Lower leg skin (tissue), 4 donors: Measurements from ENCODE around the gene PSORS1C1. TPM values are rescaled to one million over a fixed set of nuclear protein-coding genes. Genes with fewer than 3 reads are reported as not detected.

Source experiments
- DNase-seq, 2 donors: peaks; one replicate each; pipeline ENCODE4 v3.0.0-alpha.2; 2019; ENCODE audit warnings: low spot score in 2 of 2
- H3K4me3 ChIP-seq: fragments of 200-600 bp; sonication (generic); 2 replicates; pipeline ENCODE4 v1.5.1; 2017; ENCODE audit warnings: mild to moderate bottlenecking, low read depth; ENCODE audit not compliant: poor library complexity, severe bottlenecking
- CTCF ChIP-seq, 3 donors: fragments of 450-650 bp; IDR thresholded peaks; one replicate each; pipeline ENCODE4 v1.5.1; 2016; ENCODE audit warnings: antibody characterized with exemption in 3 of 3, mild to moderate bottlenecking in 3 of 3, moderate library complexity in 2 of 3
- POLR2A ChIP-seq, 2 donors: fragments of 450-650 bp; IDR thresholded peaks; one replicate each; pipeline ENCODE4 v1.6.1; 2016 to 2017; ENCODE audit warnings: antibody characterized with exemption in 2 of 2, mild to moderate bottlenecking in 1 of 2, moderate library complexity in 1 of 2
- WGBS, 2 donors: methylation state at CpG; one replicate each; pipeline ENCODE4 v1.1.5; 2018; 5-methylcytosine and 5-hydroxymethylcytosine counted together
- intact Hi-C: fragments of 100-400 bp; cut with DNase I; formaldehyde crosslinking; loops from one replicate; pipeline ENCODE4 v1.15.0; 2023; ENCODE audit warnings: low total_unique reads
- total RNA-seq, 4 donors: library from RNA; depleted of rRNA; stranded (reverse); fragments of >200 nt; gene quantifications; one replicate each; pipeline ENCODE4 v1.1.0, GENCODE V29; 2016

The PSORS1C1 gene
- total RNA-seq, 4 donors from 2014 or later, result 1.8 to 21.4 (median 6.2) TPM

- intact Hi-C loops, result no loop called here
- no peak for DNase-seq
- TF ChIP-seq CTCF (IDR thresholded peaks at IDR 0.05) (no peak), POLR2A (IDR thresholded peaks at IDR 0.05) (no peak)
- 86 to 89% methylated on average over 5 to 6 of the region's 6 CpGs for WGBS, 2 donors
- H3K4me3 ChIP-seq, result no peak overlapping the region
Observed at GRCh38 chr6:31149827-31150447, 35.3 kb downstream of the PSORS1C1 start.

DNA sequence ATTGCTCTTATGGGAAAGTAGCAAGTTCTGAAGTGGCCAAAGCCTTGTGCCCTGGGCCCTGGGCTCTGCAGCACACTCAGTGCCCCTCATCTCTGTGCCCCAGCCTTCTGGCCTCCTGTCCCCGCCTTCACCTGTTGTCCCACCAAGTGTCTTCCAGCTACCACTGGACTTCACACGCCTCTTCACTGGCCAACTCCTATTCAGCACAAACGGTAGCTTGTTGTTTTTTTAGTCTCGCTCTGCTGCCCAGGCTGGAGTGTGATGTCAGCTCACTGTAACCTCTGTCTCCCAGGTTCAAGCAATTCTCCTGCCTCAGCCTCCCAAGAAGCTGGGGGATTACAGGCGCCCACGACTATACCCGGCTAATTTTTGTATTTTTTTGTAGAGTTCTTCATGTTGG lies 38.2 kb downstream of the PSORS1C1 start:
- no peak overlapping the region for H3K4me3 ChIP-seq
- 95% methylated on average over 7 of the region's 7 CpGs for WGBS, 2 donors
- no peak for TF ChIP-seq POLR2A (IDR thresholded peaks at IDR 0.05)
- no peak for TF ChIP-seq CTCF (IDR thresholded peaks at IDR 0.05)
- intact Hi-C loops, result no loop called here
- DNase-seq, result no peak

GRCh38 chr6:31154436-31154835 lies 39.8 kb downstream of the PSORS1C1 start:
- no peak overlapping the region for H3K4me3 ChIP-seq
- intact Hi-C loops, result no loop called here
- TF ChIP-seq POLR2A (IDR thresholded peaks at IDR 0.05), result no peak
- no peak for TF ChIP-seq CTCF (IDR thresholded peaks at IDR 0.05)
- 91 to 95% methylated on average over 15 of the region's 15 CpGs for WGBS, 2 donors
- DNase-seq, result no peak

DNA sequence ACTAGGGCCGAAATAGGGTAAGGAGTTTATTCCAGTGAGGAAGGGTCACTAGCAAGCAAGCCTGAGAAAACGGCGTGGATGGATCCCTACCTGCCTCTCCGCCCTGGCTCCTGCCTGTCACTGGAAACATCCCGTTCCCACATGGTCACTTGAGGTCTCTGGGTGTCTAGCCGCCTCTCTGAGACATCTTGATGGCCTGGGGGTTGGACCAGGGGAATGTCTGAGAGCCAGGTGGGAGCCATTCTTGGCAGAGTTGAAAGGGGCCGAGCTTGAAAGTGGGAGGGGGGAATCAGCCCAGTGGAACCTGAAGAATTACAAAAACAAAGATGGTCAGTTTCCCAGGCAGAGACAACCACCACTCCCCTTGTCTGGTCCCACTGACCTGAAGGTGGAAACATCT lies 42.0 kb downstream of the PSORS1C1 start:
- TF ChIP-seq POLR2A (IDR thresholded peaks at IDR 0.05) (no peak), CTCF (IDR thresholded peaks at IDR 0.05) (no peak)
- intact Hi-C loops, result no loop called here
- WGBS, 2 donors, result 92 to 95% methylated on average over 7 of the region's 7 CpGs
- no peak for DNase-seq
- H3K4me3 ChIP-seq, result no peak overlapping the region

- H3K4me3 ChIP-seq, result peak within 1 kb of the TSS; percentile 45
- intact Hi-C loops, result no loop called here
- TF ChIP-seq CTCF (IDR thresholded peaks at IDR 0.05) (no peak), POLR2A (IDR thresholded peaks at IDR 0.05) (no peak)
- no peak for DNase-seq
- 4 to 6% methylated on average over 14 of the region's 14 CpGs for WGBS, 2 donors
Observed at GRCh38 chr6:31157513-31158139, 43.0 kb downstream of the PSORS1C1 start, which contains the start of gene CCHCR1. Gene CCHCR1, minus strand, starts transcription at chr6:31157802. Its CDS starts 202 bp downstream, at chr6:31157600.
